ENCODE results near the gene AHI1.

- TF ChIP-seq HIC1 (tag by site-specific recombination; IDR thresholded peaks at IDR 0.05) (no peak), ZNF48 (tag by site-specific recombination; IDR thresholded peaks at IDR 0.05) (no peak), CTCF (tag by site-specific recombination; IDR thresholded peaks at IDR 0.05) (no peak), ZNF510 (tag by site-specific recombination; IDR thresholded peaks at IDR 0.05; ENCODE audit: insufficient replicate concordance) (no peak)
Observed at GRCh38 chr6:135266675-135267074, 230.9 kb downstream of the AHI1 start.

All from HEK293 (cell line).